Amniotic epithelial cell (primary cell): Measurements from ENCODE around the gene CCNQ.

Experiments
- DNase-seq: peaks from one replicate; pipeline ENCODE4 v3.0.0-alpha.2; 2010; ENCODE audit warnings: low read depth

CCNQ gene

GRCh38 chrX:153637121-153638040 is 38.4 kb upstream of the CCNQ start:
- DNase-seq = no peak

- no peak for DNase-seq
These were observed 37.8 kb upstream of the CCNQ start for GRCh38 chrX:153636716-153637115.

GRCh38 chrX:153635788-153636668 is 37.1 kb upstream of the CCNQ start:
- peak; percentile 11 for DNase-seq

GRCh38 chrX:153635388-153635787 is 36.4 kb upstream of the CCNQ start:
- no peak for DNase-seq

GRCh38 chrX:153634832-153635231 is 35.9 kb upstream of the CCNQ start:
- DNase-seq = no peak

GRCh38 chrX:153634236-153634635 is 35.3 kb upstream of the CCNQ start:
- no peak for DNase-seq

- DNase-seq = no peak
These were observed 34.8 kb upstream of the CCNQ start for GRCh38 chrX:153633607-153634180.

GRCh38 chrX:153633048-153633447 is 34.1 kb upstream of the CCNQ start:
- no peak for DNase-seq

GRCh38 chrX:153632595-153632946 is 33.6 kb upstream of the CCNQ start:
- DNase-seq = no peak

GRCh38 chrX:153631907-153632594 is 33.1 kb upstream of the CCNQ start:
- no peak for DNase-seq

GRCh38 chrX:153631346-153631745 is 32.4 kb upstream of the CCNQ start:
- DNase-seq = no peak

GRCh38 chrX:153628665-153629064 is 29.7 kb upstream of the CCNQ start:
- no peak for DNase-seq

GRCh38 chrX:153628129-153628528 is 29.2 kb upstream of the CCNQ start:
- DNase-seq = no peak

GRCh38 chrX:153627675-153628111 is 28.8 kb upstream of the CCNQ start:
- DNase-seq = no peak

- no peak for DNase-seq
These were observed 28.1 kb upstream of the CCNQ start for GRCh38 chrX:153626863-153627674.

GRCh38 chrX:153626025-153626633 is 27.2 kb upstream of the CCNQ start:
- DNase-seq = peak; percentile 27

GRCh38 chrX:153625271-153626024 is 26.5 kb upstream of the CCNQ start:
- DNase-seq = no peak

GRCh38 chrX:153624196-153625091 is 25.5 kb upstream of the CCNQ start:
- DNase-seq = no peak
